Renal cortical epithelial cell (primary cell): ENCODE data around the gene NAV1. TPM values are rescaled to one million over a fixed set of nuclear protein-coding genes. Genes with fewer than 3 reads are reported as not detected.

Source experiments
- DNase-seq: peaks from one replicate; pipeline ENCODE4 v3.0.0-alpha.2; 2011; ENCODE audit warnings: low read depth
- total RNA-seq: library from RNA; depleted of rRNA; stranded (reverse); fragments of >200 nt; gene quantifications from 2 replicates; pipeline ENCODE4 v1.2.3, GENCODE V29; 2014

NAV1 gene
- total RNA-seq, 1 donor from 2014 or later = 17.1 TPM

DNA sequence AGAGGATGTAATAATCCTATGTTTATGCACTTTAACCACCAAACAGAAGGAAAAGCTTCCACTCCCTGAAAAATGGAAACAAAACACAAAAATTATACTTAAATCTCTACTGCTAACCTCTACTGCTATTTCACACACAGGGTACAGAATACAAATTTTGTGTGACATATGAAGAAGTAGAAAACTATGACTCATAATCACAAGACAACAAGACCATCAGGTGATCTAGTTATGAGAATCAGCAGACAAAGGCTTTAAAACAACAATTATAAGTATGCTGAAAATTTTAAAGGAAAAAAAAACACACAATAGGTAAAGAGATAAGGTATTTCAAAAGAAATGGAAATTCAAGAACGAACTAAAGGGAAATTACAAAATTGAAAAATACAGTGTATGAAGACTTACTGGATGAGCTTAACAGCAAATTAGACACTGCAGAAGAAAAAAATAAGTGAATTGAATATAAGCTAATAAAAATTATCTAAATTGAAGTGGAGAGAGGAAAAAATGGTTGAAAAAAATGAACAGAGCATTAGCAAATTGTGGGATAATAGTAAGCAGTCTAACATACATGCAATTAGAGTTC, 13.6 kb upstream of the NAV1 start:
- no peak for DNase-seq

DNA sequence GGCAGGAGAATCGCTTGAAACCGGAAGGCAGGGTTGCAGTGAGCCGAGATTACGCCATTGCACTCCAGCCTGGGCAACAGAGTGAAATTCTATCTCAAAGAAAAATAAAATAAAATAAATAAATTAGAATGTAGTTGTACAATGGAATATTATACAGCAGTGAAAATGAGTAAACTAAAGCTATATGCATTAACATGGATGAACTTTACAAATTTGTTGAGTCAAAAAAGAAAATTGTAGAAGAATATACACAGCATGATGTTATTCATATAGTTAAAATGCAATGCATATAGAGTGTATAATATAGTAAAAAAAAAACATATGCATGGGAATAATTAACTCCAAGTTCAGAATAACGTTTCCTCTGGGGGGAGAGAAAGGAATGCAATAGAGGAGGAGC, 11.0 kb upstream of the NAV1 start:
- no peak for DNase-seq

DNA sequence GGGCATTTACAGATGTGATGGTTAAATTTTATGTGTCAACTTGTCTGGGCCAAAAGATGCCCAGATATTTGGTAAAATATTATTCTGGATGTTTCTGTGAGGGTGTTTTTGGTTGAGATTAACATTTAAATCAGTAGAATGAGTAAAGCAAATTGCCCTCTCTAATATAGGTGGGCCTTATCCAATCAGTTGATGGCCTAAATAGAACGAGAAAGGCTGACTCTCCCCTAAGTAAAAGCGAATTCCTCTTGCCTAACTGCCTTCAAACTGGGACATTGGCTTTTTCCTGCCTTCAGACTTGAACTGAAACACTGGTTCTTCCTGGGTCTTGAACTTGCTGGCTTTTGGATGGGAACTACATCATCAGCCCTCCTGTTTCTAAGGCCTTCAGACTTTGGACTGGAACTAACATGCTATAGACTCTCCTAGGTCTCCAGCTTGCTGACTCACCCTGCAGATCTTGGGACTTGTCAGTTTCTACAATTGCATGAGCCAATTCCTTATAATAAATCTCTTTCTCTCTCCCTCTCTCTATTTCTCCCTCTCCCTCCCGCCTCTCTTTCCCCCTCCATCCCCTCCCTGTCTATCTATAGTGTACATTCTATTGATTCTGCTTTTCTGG, 10.2 kb upstream of the NAV1 start:
- peak; percentile 71 for DNase-seq

DNA sequence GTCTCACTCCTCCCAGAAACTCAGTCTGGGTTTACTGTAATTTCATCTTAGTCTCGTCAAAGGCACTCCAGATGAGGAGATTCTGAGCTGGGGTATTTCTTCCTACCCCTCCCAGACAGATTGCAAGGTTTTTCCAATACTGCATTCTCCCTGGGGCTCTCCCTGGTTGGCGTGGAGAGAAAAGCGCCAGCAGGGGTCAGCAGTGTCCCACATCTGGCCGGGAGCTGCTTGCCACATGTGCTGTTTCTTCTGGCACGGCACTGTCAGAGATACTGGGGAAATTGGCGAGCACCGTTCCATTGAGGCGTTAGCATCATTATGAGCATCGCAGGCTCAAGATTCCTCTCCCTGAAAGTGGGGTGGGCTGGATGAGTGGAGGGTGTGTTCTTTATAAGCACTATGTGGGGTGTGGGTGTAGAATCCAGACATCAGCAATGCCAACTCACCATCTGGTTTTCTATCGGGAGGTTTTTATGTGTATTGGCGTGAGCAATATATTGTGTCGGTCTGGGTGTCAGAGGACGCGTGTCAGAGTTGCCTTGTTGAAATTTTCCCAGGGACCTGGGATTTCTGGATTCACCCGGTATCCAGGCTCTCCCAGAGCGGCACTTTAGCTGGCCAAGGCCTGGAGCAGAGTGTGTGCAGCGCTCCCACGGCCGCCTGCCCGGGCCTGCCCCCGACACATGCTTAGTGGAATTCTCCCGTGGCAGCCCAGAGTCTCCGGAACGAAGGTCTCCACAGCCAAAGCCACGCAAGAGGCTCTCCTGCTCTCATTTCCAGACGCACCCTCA, 8.0 kb upstream of the NAV1 start:
- peak; percentile 54 for DNase-seq

DNA sequence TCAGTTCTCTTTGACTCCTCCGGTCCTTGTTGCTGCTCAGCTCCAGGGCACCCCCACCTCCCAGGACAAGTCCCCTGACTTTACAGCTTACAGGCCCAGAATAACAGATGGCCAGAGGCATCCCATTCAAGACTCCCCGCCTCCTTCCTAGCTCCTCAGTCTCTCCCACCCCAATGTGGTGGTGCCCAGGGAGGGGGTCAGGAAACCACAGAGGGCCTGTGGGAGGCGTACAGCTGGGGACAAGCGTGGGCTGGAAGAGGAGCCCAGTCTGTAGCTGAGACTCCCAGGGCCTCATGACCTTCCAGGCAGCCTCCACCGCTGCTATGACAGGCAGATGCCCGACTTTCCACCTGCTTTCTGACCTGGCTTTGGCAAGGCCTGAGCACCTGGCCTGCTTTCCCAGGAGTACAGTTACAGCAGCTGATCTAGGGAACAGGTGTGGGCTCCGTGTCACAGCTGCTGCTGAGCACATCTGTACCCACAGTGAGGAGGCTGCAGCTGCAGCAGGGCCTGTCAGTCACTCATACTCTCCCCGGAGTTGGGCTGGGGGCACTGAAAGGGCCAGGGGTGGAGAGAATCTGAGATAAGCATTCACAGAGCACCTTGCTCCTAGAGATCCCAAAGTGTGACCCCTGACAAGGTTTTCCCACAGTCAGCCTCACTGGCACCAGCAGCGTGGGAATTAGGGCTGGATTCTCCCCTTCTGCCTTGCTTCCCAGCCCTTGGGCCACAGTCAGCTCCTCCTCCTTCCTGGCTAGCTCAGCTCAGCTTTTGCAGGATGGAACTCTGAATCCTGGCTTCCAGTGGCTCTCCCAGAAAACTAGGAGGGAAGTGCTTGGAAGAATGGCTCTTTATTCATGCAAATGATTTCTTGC, 7.1 kb upstream of the NAV1 start:
- DNase-seq = no peak

DNA sequence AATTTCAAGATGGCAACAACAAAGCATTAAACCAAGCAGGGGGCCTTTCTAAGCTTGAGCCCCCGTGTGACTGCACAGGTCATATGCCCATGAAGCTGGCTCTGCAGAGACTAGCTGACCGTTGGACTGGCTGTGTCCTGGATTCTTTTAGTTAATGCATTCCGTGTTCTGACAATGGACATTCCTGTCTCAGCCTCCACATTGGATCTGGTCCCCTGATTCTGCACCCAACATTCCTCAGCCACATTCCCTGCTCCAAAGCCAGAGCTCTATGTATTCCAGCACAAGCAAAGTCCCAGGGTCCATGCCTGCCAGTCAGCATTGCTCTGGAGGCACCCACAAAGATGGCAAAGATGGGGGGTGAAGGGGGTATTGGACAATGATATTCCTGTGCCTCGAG, 5.1 kb upstream of the NAV1 start:
- peak; percentile 26 for DNase-seq

DNA sequence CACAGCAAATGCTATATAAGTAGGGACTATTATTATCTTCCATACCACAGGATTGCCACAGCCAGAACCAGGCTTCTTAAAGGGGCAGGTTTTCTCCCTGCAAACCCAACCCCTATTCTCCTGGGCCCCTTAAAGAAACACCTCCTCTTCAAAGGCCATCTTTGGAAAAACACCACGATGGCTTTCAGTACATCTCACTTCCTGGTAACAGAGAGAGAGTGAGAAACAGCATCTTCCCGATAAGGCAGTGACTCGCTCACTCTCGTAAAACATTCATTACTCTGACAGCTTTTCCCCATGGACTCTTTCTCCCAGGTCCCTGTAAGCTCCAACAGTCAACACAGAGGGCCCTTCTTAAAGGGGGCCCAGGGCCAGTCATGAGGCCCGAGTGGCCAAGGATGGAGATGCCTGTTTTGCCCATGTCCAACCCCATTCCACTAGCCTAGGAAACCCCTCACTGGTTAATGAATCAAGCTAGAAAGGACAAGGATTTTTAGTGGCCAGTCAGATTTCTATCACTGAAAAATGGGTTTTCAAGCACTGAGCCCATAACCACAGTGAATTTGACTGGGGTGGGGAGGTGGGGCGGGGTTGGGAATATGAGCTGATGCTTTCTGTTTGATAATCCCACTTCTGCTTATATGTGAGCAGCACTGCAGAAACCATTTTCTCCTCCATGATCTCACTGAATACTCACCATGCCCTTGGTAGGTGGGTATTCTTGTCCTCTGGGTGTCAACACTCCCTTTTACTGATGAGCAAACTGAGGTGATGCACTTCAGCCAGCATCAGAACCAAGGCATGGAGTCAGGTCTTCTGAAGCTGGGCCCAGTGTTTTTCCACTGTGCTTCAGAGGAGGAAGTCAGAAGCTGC, 3.6 kb upstream of the NAV1 start:
- DNase-seq = peak; percentile 72

DNA sequence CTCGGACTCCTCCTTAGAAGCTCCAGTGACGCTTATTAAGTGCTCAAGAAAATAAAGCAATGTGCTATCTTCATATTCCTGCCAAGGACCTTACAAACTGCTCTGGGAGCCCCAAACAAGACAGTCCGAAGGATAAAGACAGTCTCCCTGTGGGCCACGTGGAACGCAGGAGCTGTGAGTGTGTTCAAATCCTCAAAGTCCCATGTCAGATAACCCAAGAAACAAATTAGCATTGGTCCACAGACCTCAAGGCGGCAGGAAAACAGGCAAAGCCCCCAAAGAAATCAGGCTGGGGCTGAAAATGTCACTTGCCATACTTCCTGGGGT, 3.0 kb upstream of the NAV1 start:
- no peak for DNase-seq

DNA sequence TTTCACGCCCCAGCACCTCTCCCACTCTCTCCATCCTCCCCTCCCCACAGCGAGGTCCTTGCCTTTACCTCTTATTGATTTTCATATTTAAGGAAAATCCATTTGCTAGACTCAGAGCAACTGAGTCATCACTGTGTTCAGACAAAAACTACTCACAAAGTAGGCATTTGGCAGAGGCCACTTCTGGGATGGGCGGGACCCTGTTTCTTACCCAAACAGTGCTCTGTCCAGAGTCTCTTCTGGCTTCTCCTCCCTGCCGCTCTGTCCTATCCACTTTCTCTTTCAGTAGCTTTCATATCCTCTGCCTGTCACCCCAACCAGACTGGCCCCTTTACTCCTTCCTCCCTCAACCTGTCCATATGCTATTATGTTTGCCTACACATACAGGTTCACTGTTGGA, 2.4 kb upstream of the NAV1 start:
- peak; percentile 35 for DNase-seq

DNA sequence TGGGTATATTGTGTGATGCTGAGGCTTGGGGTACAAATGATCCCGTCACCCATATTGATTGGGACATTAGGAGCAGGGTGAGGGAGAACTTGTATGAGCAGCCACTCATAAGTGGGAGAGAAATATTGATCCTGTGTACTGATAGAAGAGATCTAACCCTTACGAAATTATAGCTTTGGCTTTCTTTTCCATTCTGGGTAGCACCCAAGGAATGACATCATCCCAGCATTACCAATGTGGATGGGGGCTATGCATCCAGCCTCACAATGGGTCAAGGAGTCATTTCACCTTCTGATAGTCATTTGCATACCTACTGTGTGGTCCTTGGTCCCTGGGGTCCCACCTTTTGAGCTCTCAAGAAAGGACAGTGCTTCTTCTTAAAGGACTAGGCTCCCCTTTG, 1.9 kb upstream of the NAV1 start:
- no peak for DNase-seq

DNA sequence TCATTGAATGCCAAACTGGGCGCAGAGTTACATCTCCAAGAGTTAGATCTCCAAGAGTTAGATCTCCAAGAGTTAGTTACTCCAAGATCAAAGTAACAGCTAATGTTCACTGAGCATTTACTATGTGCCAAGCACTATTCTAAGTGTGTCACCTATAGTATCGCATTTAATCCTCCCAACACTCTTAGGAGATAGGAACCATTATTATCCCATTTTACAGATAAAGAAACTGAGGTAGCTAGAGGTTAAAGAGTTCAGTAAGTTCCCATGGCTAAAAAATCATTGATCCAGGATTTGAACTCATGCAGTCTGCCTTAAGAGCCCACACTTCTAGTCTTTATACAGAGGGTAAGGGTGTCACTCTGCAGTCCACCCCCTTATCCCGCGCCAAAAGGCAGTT, 1.5 kb upstream of the NAV1 start:
- DNase-seq = no peak

DNA sequence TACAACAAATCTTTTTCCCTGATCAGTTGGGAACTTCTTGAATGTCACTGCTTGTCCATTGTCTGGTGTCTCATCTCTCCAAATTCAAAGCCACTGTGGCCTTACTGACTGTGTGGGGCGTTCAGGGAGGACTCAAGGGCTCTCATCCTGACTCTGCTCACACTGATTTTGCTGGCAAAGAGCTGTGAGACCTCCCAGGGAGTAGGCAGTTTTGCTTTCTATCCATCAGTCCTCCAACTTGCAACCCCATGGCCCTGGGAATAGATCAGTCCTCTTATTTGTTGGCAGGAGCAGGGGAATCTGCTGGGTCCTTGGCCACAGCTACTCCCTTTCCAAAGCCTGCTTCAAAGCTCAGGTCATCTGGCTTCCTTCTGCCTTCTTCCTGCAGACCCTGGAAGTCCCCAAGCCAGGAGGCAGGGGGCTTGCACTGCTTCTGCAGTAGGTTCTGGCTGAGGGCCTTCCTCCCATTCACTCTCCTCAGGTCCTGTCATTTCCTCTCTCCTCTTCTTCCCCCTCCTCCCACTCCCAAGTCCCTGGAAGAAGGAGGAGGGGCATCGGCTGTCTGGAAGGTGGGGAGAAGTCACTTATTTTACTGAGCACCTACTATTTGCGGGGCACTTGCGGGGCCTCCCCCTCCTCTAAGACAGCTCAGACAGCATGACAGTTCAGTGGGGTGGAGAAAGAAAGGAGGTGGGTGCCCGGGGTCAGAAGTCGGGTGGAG, 876 bp upstream of the NAV1 start:
- no peak for DNase-seq

DNA sequence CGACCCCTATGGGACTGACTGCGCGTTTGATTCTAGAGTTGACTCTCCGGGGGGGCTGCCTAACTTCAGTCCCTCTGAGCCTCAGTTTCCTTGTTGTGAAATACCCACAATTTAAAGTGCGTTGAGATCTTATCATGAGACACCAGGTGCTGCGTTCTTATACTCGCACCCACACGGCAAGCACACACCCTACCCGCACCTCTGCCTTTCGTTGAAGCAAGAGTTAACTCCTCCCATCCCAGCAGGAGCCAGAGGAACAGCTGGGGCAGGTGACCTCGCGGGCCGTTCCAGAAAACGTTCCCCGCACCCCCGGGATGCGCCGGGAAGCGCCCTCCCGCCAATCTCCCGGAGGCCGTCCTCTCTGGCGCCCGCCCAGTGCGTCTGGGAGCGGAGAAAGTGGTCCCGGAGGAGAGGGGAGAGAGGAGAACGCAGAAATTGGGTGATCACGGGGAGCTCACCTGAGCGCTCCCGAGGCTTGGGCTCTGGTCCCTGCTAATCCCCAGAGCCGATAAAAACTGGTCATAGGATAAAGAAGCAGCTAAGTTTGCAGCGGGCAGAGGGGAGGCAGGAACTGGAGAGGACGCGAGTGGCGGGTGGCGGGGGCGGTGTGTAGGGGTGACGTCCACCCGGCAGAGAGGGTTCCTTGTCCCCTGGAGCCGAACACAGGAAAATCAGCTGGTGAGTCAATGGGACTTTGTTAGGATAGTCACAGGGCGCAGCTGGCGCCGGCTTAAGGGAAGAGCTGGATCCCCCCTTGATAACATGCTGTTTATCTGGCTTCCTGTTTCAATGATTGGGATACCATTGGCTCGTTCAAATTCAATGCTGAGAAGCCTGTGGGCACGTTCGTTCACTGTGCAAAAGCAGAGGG, 869 bp downstream of the NAV1 start:
- no peak for DNase-seq

DNA sequence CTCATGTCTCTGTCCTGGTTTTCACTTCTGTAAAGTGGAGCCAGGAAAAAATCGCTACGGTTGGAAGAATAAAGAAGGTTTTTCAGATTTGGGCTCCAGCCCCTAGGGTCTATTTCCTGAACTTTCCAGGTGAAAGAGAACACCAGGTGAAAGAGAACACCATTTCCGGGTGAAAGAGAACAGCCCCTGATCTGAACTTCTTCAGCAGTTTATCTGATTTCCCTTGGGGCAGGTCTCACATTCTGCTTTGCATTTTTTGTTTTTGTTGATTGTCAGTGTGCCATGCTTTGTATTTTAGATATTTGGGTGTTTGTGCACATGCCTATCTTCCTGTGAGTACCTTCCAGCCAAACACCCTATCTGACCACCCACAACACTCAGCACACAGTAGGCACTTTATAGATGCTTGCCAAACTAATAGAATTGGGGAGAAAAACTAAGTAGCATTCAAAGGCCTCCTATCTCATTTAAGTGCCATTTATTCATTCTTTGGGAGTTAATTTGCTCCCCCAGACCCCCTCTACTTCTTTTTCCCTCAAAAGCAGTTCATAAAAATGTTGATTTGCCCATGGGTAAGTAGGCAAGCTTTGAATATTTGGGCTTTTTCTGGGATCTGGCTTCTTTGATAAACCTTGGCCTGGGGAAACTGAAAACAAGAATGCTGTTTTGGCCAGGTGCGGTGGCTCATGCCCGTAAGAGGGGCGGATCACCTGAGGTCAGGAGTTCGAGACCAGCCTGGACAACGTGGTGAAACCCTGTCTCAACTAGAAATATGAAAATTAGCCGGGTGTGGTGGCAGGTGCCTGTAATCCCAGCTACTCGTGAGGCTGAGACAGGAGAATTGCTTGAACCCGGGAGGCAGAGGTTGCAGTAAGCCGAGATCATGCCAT, 2.2 kb downstream of the NAV1 start:
- no peak for DNase-seq

DNA sequence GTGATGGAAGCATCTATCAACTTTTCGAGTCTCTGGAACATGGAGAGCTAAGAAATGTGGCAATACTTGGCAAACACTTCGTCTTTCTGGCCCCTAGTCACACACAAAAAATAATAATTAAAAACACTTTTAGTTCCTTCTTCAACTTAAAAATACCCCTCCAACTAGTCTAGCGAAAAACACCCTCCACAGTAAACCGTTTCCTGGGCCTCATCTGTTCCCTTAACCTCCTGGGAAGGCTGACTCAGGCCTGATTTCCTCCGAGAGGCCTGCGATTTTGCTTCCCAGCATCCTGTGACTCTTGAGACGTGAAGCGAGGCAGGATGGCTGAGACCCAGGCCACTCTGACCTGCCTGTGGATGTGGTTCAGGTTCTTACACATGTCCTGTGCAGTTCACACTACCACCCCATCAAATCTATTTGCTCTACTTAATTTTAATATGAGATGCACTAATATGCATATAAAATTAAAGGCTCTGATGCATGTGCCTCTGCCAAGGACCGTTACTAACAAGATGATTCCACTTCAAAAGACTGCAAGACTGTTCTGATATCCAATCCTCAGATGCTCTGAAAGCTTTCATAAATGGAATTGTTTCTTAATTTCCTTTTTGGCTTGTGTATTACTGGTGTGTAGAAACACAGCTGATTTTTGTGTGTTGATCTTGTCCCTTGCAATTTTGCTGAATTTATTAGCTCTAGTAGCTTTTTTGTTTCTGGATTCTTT, 3.5 kb downstream of the NAV1 start:
- peak; percentile 19 for DNase-seq

DNA sequence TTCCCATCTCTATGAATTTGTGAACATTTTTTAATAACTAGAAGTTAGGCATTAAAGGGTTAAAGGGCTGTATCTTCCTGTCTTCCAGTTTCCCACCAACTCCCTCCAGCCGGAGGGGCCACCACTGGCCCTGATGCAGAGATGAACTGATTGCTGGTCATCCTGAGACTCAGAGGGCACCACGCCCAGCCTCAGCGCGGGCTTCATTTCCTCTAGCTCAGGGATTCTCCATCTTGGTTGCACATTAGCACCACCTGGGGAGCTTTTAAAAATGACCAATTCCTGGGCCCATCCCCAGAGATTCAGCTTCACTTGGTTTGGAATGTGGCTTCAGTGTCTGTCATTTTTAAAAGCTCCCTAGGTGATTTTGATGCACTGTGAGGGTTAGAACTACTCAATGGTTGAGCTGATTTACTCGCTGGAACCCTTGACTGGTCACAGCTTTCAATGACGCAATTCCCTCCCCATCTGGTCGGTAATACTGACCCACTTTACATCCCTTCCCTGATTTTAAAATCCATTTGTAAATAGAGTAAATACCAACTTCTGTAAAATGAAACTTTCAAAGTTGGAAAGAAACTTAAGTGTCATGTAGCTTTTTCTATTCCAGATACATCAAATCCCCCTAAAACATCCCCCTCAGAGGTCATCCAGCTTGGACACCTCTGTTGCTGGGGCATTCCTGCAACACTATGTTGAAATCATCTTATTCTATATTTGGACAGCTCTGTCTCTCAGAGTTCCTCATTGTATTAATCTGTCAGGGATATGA, 5.1 kb downstream of the NAV1 start:
- DNase-seq = no peak

DNA sequence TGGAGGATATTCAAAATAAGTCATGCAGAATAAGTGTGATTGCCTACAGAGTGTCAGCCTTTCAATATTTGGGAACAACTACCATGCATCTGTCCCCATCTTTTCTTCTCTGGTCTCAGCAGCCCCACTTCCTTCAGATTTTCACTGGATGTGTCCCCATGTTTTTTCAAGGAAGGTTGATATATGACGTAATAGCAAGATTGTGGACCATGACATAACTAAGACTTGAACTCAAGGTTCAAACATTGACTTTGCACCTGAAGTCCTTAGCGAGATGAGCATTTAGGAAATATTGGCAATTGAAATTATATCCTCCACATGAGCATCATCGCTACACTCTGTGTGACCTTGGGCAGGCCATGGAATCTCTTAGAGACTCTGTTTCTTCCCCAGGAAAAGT, 5.8 kb downstream of the NAV1 start:
- DNase-seq = no peak
